Hepatocyte (in vitro differentiated cells): ENCODE results near the gene NOL8. TPM values are rescaled to one million over a fixed set of nuclear protein-coding genes. Genes with fewer than 3 reads are reported as not detected.

ENCODE experiments used
- DNase-seq: peaks from one replicate; pipeline ENCODE4 v3.0.0-alpha.2; 2016; ENCODE audit warnings: low spot score
- H2AFZ ChIP-seq: fragments of 200-600 bp; sonication (generic); 2 replicates; pipeline ENCODE4 v1.6.0; 2016; ENCODE audit warnings: antibody characterized with exemption, mild to moderate bottlenecking
- H3K27ac ChIP-seq: fragments of 200-600 bp; sonication (generic); 2 replicates; pipeline ENCODE4 v1.5.1; 2016; ENCODE audit warnings: mild to moderate bottlenecking
- H3K27me3 ChIP-seq: fragments of 200-600 bp; sonication (generic); 2 replicates; pipeline ENCODE4 v1.6.1; 2016
- H3K36me3 ChIP-seq: fragments of 200-600 bp; sonication (generic); replicated peaks from 2 replicates; pipeline ENCODE4 v1.5.1; 2016; ENCODE audit warnings: low read depth; ENCODE audit not compliant: insufficient read depth
- H3K4me1 ChIP-seq: fragments of 200-600 bp; sonication (generic); 2 replicates; pipeline ENCODE4 v1.5.1; 2016; ENCODE audit warnings: mild to moderate bottlenecking, moderate library complexity; ENCODE audit not compliant: insufficient read depth
- H3K4me2 ChIP-seq: fragments of 200-600 bp; sonication (generic); 2 replicates; pipeline ENCODE4 v1.6.0; 2016
- H3K4me3 ChIP-seq: fragments of 200-600 bp; sonication (generic); 2 replicates; pipeline ENCODE4 v1.5.1; 2016; ENCODE audit warnings: mild to moderate bottlenecking
- H3K79me2 ChIP-seq: fragments of 200-600 bp; sonication (generic); 2 replicates; pipeline ENCODE4 v1.6.0; 2017; ENCODE audit warnings: mild to moderate bottlenecking
- H3K9me2 ChIP-seq: fragments of 200-600 bp; sonication (generic); replicated peaks from 2 replicates; pipeline ENCODE4 v1.6.0; 2017; ENCODE audit warnings: mild to moderate bottlenecking; ENCODE audit not compliant: insufficient read depth
- H3K9me3 ChIP-seq: fragments of 200-600 bp; sonication (generic); 2 replicates; pipeline ENCODE4 v1.5.1; 2016; ENCODE audit warnings: low read depth, mild to moderate bottlenecking
- H4K20me1 ChIP-seq: fragments of 200-600 bp; sonication (generic); 2 replicates; pipeline ENCODE4 v1.6.0; 2016; ENCODE audit warnings: mild to moderate bottlenecking; ENCODE audit not compliant: insufficient read depth, poor library complexity, severe bottlenecking
- CTCF ChIP-seq: fragments of 200-600 bp; sonication (generic); IDR thresholded peaks from 2 replicates; pipeline ENCODE4 v1.5.1; 2016; ENCODE audit warnings: antibody characterized with exemption, mild to moderate bottlenecking; ENCODE audit not compliant: poor library complexity
- EZH2 ChIP-seq: fragments of 200-600 bp; sonication (generic); IDR thresholded peaks from 2 replicates; pipeline ENCODE4 v1.6.1; 2016; ENCODE audit warnings: antibody characterized with exemption, mild to moderate bottlenecking, borderline replicate concordance
- EZH2phosphoT487 ChIP-seq: fragments of 200-600 bp; sonication (generic); IDR thresholded peaks from one replicate; pipeline ENCODE4 v1.6.1; 2018; ENCODE audit warnings: antibody characterized with exemption, mild to moderate bottlenecking, low read depth, moderate library complexity; ENCODE audit not compliant: unreplicated experiment, severe bottlenecking
- WGBS: methylation state at CpG from one replicate; pipeline ENCODE4 v1.1.6; 2016; ENCODE audit warnings: low lambda C conversion rate; ENCODE audit errors: missing lambda C conversion rate; 5-methylcytosine and 5-hydroxymethylcytosine counted together
- polyA plus RNA-seq: library from polyadenylated mRNA; unstranded; fragments of >200 nt; fragmentation: Nextera tagmentation; extraction: Ambion mirVana; gene quantifications from 2 replicates; pipeline ENCODE4 v1.2.1, GENCODE V29; 2016
- total RNA-seq: library from RNA; depleted of rRNA; stranded (reverse); fragments of >200 nt; gene quantifications from 2 replicates; pipeline ENCODE4 v1.2.3, GENCODE V29; 2014

NOL8 gene
- total and polyA plus RNA-seq, 2 experiments from 2014 or later, result 17.5 to 28.9 TPM

- H3K9me3 ChIP-seq, result no peaks in the 10 kb centered on the region
- no peak overlapping the region for H3K4me2 ChIP-seq
- peaks cover 2% of the 10 kb centered on the region for H3K79me2 ChIP-seq
- H3K36me3 ChIP-seq, result no peaks in the 10 kb centered on the region
- H3K4me3 ChIP-seq, result no peak overlapping the region
- no peaks in the 10 kb centered on the region for H3K27me3 ChIP-seq
- 92% methylated on average over 3 of the region's 3 CpGs for WGBS
- TF ChIP-seq EZH2 (no peak), CTCF (no peak), EZH2phosphoT487 (no peak)
- H2AFZ ChIP-seq, result no peak overlapping the region
- DNase-seq, result no peak
- no peaks in the 10 kb centered on the region for H3K4me1 ChIP-seq
- no peaks in the 10 kb centered on the region for H3K9me2 ChIP-seq
- no peaks in the 10 kb centered on the region for H4K20me1 ChIP-seq
- no peak overlapping the region for H3K27ac ChIP-seq
Observed at GRCh38 chr9:92310562-92310961, 14.6 kb downstream of the NOL8 start.

- H3K36me3 ChIP-seq, result no peaks in the 10 kb centered on the region
- H2AFZ ChIP-seq, result no peak overlapping the region
- no peak overlapping the region for H3K27ac ChIP-seq
- H3K4me3 ChIP-seq, result no peak overlapping the region
- TF ChIP-seq EZH2phosphoT487 (no peak), CTCF (no peak), EZH2 (no peak)
- H3K9me3 ChIP-seq, result no peaks in the 10 kb centered on the region
- peak; percentile 7 for DNase-seq
- H3K4me1 ChIP-seq, result no peaks in the 10 kb centered on the region
- H3K79me2 ChIP-seq, result peaks cover 2% of the 10 kb centered on the region
- no peaks in the 10 kb centered on the region for H4K20me1 ChIP-seq
- H3K4me2 ChIP-seq, result no peak overlapping the region
- no peaks in the 10 kb centered on the region for H3K9me2 ChIP-seq
- H3K27me3 ChIP-seq, result no peaks in the 10 kb centered on the region
Observed at GRCh38 chr9:92308893-92309292, 16.3 kb downstream of the NOL8 start.

GRCh38 chr9:92300936-92301335, 24.2 kb downstream of the NOL8 start:
- no peak overlapping the region for H3K4me2 ChIP-seq
- H3K36me3 ChIP-seq, result no peaks in the 10 kb centered on the region
- peaks cover 4% of the 10 kb centered on the region for H3K4me1 ChIP-seq
- H3K27me3 ChIP-seq, result no peaks in the 10 kb centered on the region
- TF ChIP-seq EZH2phosphoT487, result no peak
- TF ChIP-seq CTCF, result no peak
- no peak for TF ChIP-seq EZH2
- no peaks in the 10 kb centered on the region for H3K79me2 ChIP-seq
- WGBS, result 84% methylated on average over 1 of the region's 1 CpG
- no peaks in the 10 kb centered on the region for H3K9me3 ChIP-seq
- H3K9me2 ChIP-seq, result no peaks in the 10 kb centered on the region
- no peak overlapping the region for H2AFZ ChIP-seq
- no peaks in the 10 kb centered on the region for H4K20me1 ChIP-seq
- no peak overlapping the region for H3K4me3 ChIP-seq
- H3K27ac ChIP-seq, result no peak overlapping the region
- no peak for DNase-seq

- WGBS, result 86% methylated on average over 1 of the region's 1 CpG
- TF ChIP-seq CTCF (no peak), EZH2 (no peak), EZH2phosphoT487 (no peak)
Observed at GRCh38 chr9:92299116-92299515, 26.0 kb downstream of the NOL8 start.

More at GRCh38 chr9:92299116-92299515, 26.0 kb downstream of the NOL8 start:
- Histone ChIP-seq H3K79me2 (no peaks in the 10 kb centered on the region), H3K36me3 (no peaks in the 10 kb centered on the region), H3K4me3 (no peak overlapping the region), H4K20me1 (no peaks in the 10 kb centered on the region), H3K9me2 (no peaks in the 10 kb centered on the region), H3K9me3 (no peaks in the 10 kb centered on the region), H2AFZ (no peak overlapping the region), H3K27me3 (no peaks in the 10 kb centered on the region), H3K27ac (no peak overlapping the region), H3K4me1 (peaks cover 14% of the 10 kb centered on the region), H3K4me2 (no peak overlapping the region)
- DNase-seq, result no peak
